ENCODE measurements around the gene RAB44. TPM values are rescaled to one million over a fixed set of nuclear protein-coding genes. Genes with fewer than 3 reads are reported as not detected.

Gene RAB44
- total and polyA plus RNA-seq, 2 of the 4 experiments (the other 2 are of a cell fraction) = 0.03 TPM; not detected in 1

GRCh38 chr6:36731622-36732310, 34.1 kb downstream of the RAB44 start:
- Histone ChIP-seq H4K20me1 (ENCODE audit: insufficient read depth, low read length) (no peaks in the 10 kb centered on the region), H2BK15ac (ENCODE audit: low read depth, low read length) (no peak overlapping the region), H3K18ac (ENCODE audit: low read depth, low read length) (no peak overlapping the region), H3K4ac (ENCODE audit: low read depth, low read length) (no peak overlapping the region), H3K56ac (ENCODE audit: extremely low read depth, insufficient read depth, low read length) (no peak overlapping the region), H3K4me3 (ENCODE audit: insufficient read depth, low read depth, low read length) (no peak overlapping the region), H3K27me3 (ENCODE audit: control insufficient read depth, insufficient read depth, low read length) (peaks cover 2% of the 10 kb centered on the region; the same call in 1 of the 2 replicates), H3K4me1 (ENCODE audit: control insufficient read depth, insufficient read depth, low read length) (peaks cover 12% of the 10 kb centered on the region), H3K27ac (ENCODE audit: insufficient read depth, low read length) (no peak overlapping the region), H3K79me1 (ENCODE audit: low read depth in 1 of 2, low read length in 2 of 2) (no peaks in the 10 kb centered on the region), H2BK5ac (ENCODE audit: low read depth, low read length, poor library complexity, severe bottlenecking) (no peak overlapping the region), H2BK20ac (ENCODE audit: low read depth, low read length) (no peak overlapping the region), H3K14ac (replicated peaks; ENCODE audit: low read depth, low read length) (no peak overlapping the region), H4K8ac (ENCODE audit: low read depth in 2 of 2, low read length in 2 of 2) (no peak overlapping the region), H4K5ac (ENCODE audit: low read depth, low read length) (no peak overlapping the region), H2AK5ac (ENCODE audit: low read depth, low read length) (no peak overlapping the region), H3K9me1 (ENCODE audit: insufficient read depth, low read length) (no peaks in the 10 kb centered on the region; the same call in 1 of the 2 replicates), H3K4me2 (ENCODE audit: low read depth, low read length) (no peak overlapping the region), H3K9ac (ENCODE audit: low read depth, low read length) (no peak overlapping the region), H3K9me3 (ENCODE audit: control insufficient read depth, insufficient read depth, low read length) (no peaks in the 10 kb centered on the region), H2BK120ac (ENCODE audit: low read depth, low read length) (no peak overlapping the region), H3K36me3 (ENCODE audit: control insufficient read depth, insufficient read depth, low read length) (no peaks in the 10 kb centered on the region), H2AFZ (replicated peaks; ENCODE audit: low read length, poor library complexity) (no peak overlapping the region), H4K91ac (ENCODE audit: insufficient read depth, low read depth, low read length) (no peak overlapping the region), H3K23ac (ENCODE audit: low read depth, low read length) (no peak overlapping the region), H2AK9ac (replicated peaks; ENCODE audit: low read depth, low read length, poor library complexity) (no peak overlapping the region)
- ChIA-PET POLR2A (ENCODE audit: unreplicated experiment) (no interaction called here), CTCF (interaction anchor here (0.6 kb wide), 1 partner anchor 182 kb away, joined by 3 read pairs; no protein-coding TSS in a partner anchor)
- TF ChIP-seq RAD21 (IDR thresholded peaks at IDR 0.05; ENCODE audit: low read length) (no peak), MAZ (IDR thresholded peaks at IDR 0.05; ENCODE audit: borderline replicate concordance, low read depth, low read length) (no peak), RCOR1 (IDR thresholded peaks at IDR 0.05; ENCODE audit: insufficient replicate concordance, low read length) (no peak), NFE2L2 (IDR thresholded peaks at IDR 0.05; ENCODE audit: low read depth, low read length) (no peak), CHD1 (IDR thresholded peaks at IDR 0.05; ENCODE audit: low read depth, low read length) (no peak)
- DNase-seq (no peak), ATAC-seq (ENCODE audit: low read depth) (no peak)
- intact Hi-C loops (cut with micrococcal nuclease) = no loop called here
- in situ Hi-C loops (cut with MboI; ENCODE audit: low sequenced_read_pairs) = no loop called here
- no TSS peak for BruUV-seq (replicated peaks)
- dilution Hi-C loops (cut with HindIII; ENCODE audit: low sequenced_read_pairs, unreplicated experiment) = no loop called here
- 83% methylated on average over 1 of the region's 12 CpGs; no CpG with 5 or more reads in 1 of the 2 experiments for WGBS, 2 experiments (ENCODE audit: extremely low coverage in 2 of 2, insufficient read length in 1 of 2)

Measured in IMR-90 (cell line).